ENCODE data around the gene CARM1. TPM values are rescaled to one million over a fixed set of nuclear protein-coding genes. Genes with fewer than 3 reads are reported as not detected.
"Not testable (repeated sequence)": the region's sequence is repeated elsewhere in the genome, so short reads cannot be mapped to it uniquely, and the experiment has no call there.

Gene CARM1
- total RNA-seq, 1 donor from 2014 or later: 88.0 TPM

GRCh38 chr19:10854350-10855089 lies 16.8 kb upstream of the CARM1 start:
- Mint-ChIP-seq H3K4me3 (no peak overlapping the region), H3K27ac (peak overlapping the region; percentile 12), H3K4me1 (ENCODE audit: low read depth) (no peaks in the 10 kb centered on the region), H3K27me3 (ENCODE audit: insufficient read depth) (no peaks in the 10 kb centered on the region), H3K36me3 (ENCODE audit: low read depth) (no peaks in the 10 kb centered on the region), H3K9me3 (no peaks in the 10 kb centered on the region)
- intact Hi-C loops (cut with micrococcal nuclease): no loop called here
- DNase-seq (ENCODE audit: low spot score): no peak

DNA sequence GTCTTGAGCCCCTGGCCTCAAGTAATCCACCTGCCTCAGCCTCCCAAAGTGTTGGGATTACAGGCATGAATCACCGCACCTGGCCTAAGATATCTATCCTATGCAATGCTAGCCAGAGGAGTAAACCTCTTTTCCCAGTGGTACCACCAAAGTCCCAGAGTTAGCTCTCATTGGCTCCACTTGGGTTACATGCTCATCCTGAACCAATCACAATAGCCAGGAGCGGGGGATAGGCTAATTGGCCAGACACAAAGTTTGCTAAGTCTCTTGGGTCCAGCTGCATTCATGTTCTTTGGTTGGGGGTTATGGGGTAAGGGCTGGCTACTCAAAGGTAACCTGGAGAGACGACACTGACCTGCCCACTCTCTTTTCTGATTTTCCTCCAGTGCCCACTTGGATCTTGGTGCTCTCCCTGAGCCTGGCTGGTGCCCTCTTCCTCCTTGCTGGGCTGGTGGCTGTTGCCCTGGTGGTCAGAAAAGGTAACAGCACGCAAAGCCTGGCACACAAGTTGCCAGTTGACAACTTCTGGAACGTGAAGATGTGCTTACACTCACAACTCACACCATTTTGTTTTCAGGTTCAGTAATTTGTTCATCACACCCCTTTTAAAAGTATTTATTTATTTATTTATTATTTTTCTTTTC lies 15.4 kb upstream of the CARM1 start:
- intact Hi-C loops (cut with micrococcal nuclease): no loop called here
- H3K27ac Mint-ChIP-seq: no peak overlapping the region
- H3K27me3 Mint-ChIP-seq (ENCODE audit: insufficient read depth): no peaks in the 10 kb centered on the region
- H3K36me3 Mint-ChIP-seq (ENCODE audit: low read depth): no peaks in the 10 kb centered on the region
- no peak for DNase-seq (ENCODE audit: low spot score)
- no peaks in the 10 kb centered on the region for H3K9me3 Mint-ChIP-seq
- H3K4me1 Mint-ChIP-seq (ENCODE audit: low read depth): no peaks in the 10 kb centered on the region
- H3K4me3 Mint-ChIP-seq: no peak overlapping the region

- H3K4me3 Mint-ChIP-seq; H3K27ac Mint-ChIP-seq; H3K27me3 Mint-ChIP-seq (ENCODE audit: insufficient read depth); H3K9me3 Mint-ChIP-seq; H3K4me1 Mint-ChIP-seq (ENCODE audit: low read depth); intact Hi-C loops (cut with micrococcal nuclease); DNase-seq (ENCODE audit: low spot score); H3K36me3 Mint-ChIP-seq (ENCODE audit: low read depth): not testable (repeated sequence)
Measured at GRCh38 chr19:10856899-10857298, 14.5 kb upstream of the CARM1 start.

DNA sequence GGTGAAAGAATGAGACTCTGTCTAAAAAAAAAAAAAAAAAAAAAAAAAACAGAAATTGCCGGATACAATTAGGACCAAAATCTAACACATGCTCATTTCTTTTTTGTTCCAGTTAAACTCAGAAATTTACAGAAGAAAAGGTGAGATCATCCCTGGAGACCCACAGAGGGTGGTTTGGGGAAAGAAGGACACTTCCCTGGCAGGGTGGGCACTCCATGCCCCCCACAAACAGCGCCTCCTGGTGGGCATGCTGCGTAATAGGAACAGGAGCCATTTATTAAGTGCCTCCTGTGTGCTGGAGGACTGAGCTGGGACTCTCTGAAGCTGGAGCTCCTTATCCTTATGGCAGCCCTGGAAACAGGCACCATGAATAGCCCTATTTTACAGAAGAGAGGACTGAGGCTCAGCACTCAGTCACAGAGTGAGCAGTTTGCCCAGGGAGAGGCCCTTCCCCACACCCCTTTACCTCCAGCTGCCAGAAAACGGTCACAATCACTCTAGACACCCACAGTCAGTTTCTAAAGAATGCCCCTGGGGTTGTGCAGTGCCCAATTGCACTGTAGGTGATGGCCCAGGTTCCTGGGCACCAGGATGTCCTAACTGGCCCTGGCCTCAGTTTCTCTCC lies 13.0 kb upstream of the CARM1 start:
- no peak for DNase-seq (ENCODE audit: low spot score)
- intact Hi-C loops (cut with micrococcal nuclease): no loop called here
- no peaks in the 10 kb centered on the region for H3K9me3 Mint-ChIP-seq
- H3K27ac Mint-ChIP-seq: no peak overlapping the region
- H3K4me1 Mint-ChIP-seq (ENCODE audit: low read depth): peaks cover 7% of the 10 kb centered on the region
- no peak overlapping the region for H3K4me3 Mint-ChIP-seq
- H3K36me3 Mint-ChIP-seq (ENCODE audit: low read depth): no peaks in the 10 kb centered on the region
- H3K27me3 Mint-ChIP-seq (ENCODE audit: insufficient read depth): no peaks in the 10 kb centered on the region

- DNase-seq (ENCODE audit: low spot score): no peak
- no peaks in the 10 kb centered on the region for H3K9me3 Mint-ChIP-seq
- H3K36me3 Mint-ChIP-seq (ENCODE audit: low read depth): no peaks in the 10 kb centered on the region
- peak overlapping the region; percentile 7 for H3K27ac Mint-ChIP-seq
- no peak overlapping the region for H3K4me3 Mint-ChIP-seq
- peaks cover 21% of the 10 kb centered on the region for H3K4me1 Mint-ChIP-seq (ENCODE audit: low read depth)
- no peaks in the 10 kb centered on the region for H3K27me3 Mint-ChIP-seq (ENCODE audit: insufficient read depth)
- intact Hi-C loops (cut with micrococcal nuclease): no loop called here
Measured at GRCh38 chr19:10861103-10861651, 10.2 kb upstream of the CARM1 start.

- no peak for DNase-seq (ENCODE audit: low spot score)
- no peak overlapping the region for H3K27ac Mint-ChIP-seq
- H3K4me3 Mint-ChIP-seq: no peak overlapping the region
- intact Hi-C loops (cut with micrococcal nuclease): no loop called here
- H3K27me3 Mint-ChIP-seq (ENCODE audit: insufficient read depth): no peaks in the 10 kb centered on the region
- peaks cover 21% of the 10 kb centered on the region for H3K4me1 Mint-ChIP-seq (ENCODE audit: low read depth)
- H3K36me3 Mint-ChIP-seq (ENCODE audit: low read depth): no peaks in the 10 kb centered on the region
- H3K9me3 Mint-ChIP-seq: no peaks in the 10 kb centered on the region
Measured at GRCh38 chr19:10862561-10863106, 8.7 kb upstream of the CARM1 start.

DNA sequence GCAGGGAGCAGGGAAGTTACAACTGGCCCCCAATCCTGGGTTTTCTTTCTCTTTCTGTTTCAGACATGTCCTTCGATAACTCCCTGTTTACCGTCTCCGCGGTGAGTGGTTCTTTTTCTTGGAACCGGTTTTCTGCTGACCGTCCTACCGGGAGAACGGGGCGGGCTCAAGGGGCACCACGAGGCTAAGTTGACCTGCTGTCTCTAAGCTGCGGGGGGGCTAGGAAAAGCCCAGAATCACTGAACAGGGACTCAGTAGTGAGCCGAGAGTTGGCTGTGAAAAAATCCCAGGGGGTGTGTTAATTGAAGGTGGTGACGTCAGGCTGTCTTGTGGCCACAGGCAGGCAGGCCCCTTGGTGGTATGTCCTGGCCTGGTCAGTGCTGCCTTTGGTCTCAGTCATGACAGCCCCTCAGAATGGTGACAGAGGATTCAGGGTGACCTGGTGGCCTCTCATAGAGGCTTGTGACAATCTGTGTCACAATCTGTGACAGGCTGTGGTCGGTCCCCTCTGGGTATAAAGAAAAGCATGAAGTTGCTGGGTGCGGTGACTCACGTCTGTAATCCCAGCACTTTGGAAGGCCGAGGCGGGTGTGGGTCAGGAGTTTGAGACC lies 8.1 kb upstream of the CARM1 start:
- peak overlapping the region; percentile 40 for H3K27ac Mint-ChIP-seq
- no peak for DNase-seq (ENCODE audit: low spot score)
- no peaks in the 10 kb centered on the region for H3K27me3 Mint-ChIP-seq (ENCODE audit: insufficient read depth)
- no peaks in the 10 kb centered on the region for H3K9me3 Mint-ChIP-seq
- peaks cover 27% of the 10 kb centered on the region for H3K4me1 Mint-ChIP-seq (ENCODE audit: low read depth)
- peaks cover 2% of the 10 kb centered on the region for H3K36me3 Mint-ChIP-seq (ENCODE audit: low read depth)
- no peak overlapping the region for H3K4me3 Mint-ChIP-seq
- intact Hi-C loops (cut with micrococcal nuclease): no loop called here

GRCh38 chr19:10864538-10864899 lies 6.8 kb upstream of the CARM1 start:
- Mint-ChIP-seq H3K4me3 (no peak overlapping the region), H3K36me3 (ENCODE audit: low read depth) (peaks cover 3% of the 10 kb centered on the region), H3K4me1 (ENCODE audit: low read depth) (peaks cover 30% of the 10 kb centered on the region), H3K9me3 (no peaks in the 10 kb centered on the region), H3K27me3 (ENCODE audit: insufficient read depth) (no peaks in the 10 kb centered on the region), H3K27ac (peak overlapping the region; percentile 46)
- intact Hi-C loops (cut with micrococcal nuclease): loop anchor here (1.0 kb wide), 3 partner anchors 28 to 147 kb away; partner anchors contain the start of gene TMED1
- peak; percentile 68 for DNase-seq (ENCODE audit: low spot score)

- intact Hi-C loops (cut with micrococcal nuclease): no loop called here
- peaks cover 38% of the 10 kb centered on the region for H3K4me1 Mint-ChIP-seq (ENCODE audit: low read depth)
- no peak for DNase-seq (ENCODE audit: low spot score)
- no peaks in the 10 kb centered on the region for H3K9me3 Mint-ChIP-seq
- H3K4me3 Mint-ChIP-seq: no peak overlapping the region
- no peak overlapping the region for H3K27ac Mint-ChIP-seq
- peaks cover 3% of the 10 kb centered on the region for H3K36me3 Mint-ChIP-seq (ENCODE audit: low read depth)
- no peaks in the 10 kb centered on the region for H3K27me3 Mint-ChIP-seq (ENCODE audit: insufficient read depth)
Measured at GRCh38 chr19:10866495-10866894, 4.9 kb upstream of the CARM1 start.

DNA sequence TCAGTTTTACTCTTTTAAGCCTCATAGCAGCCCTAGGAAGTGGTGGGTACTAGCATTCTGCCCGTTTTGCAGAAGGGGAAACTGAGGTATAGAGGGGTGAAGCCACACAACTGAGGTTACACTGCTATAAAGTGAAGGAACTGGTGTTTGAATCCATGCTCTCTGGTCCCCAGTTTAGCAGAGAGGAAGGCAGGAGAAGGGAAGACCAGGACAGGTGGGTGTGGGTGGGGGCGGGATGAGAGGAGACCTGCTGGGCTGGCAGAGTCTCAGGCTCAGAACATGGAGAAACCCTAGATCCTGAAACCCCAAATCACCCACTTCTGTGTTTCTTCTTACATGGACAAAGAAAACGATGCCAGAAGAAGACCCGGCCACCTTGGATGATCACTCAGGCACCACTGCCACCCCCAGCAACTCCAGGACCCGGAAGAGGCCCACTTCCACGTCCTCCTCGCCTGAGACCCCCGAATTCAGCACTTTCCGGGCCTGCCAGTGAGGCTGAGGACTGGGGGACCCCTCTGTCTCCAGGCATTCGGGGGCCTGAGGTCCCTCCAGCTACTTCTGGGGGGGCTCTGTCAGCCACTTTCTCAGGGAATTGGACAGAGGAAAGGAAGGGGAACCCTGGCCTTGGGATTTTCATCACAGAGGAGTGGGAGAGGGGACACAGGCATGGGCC lies 2.3 kb upstream of the CARM1 start:
- peaks cover 35% of the 10 kb centered on the region for H3K4me1 Mint-ChIP-seq (ENCODE audit: low read depth)
- no peak overlapping the region for H3K4me3 Mint-ChIP-seq
- no peaks in the 10 kb centered on the region for H3K27me3 Mint-ChIP-seq (ENCODE audit: insufficient read depth)
- DNase-seq (ENCODE audit: low spot score): no peak
- intact Hi-C loops (cut with micrococcal nuclease): no loop called here
- H3K36me3 Mint-ChIP-seq (ENCODE audit: low read depth): peaks cover 8% of the 10 kb centered on the region
- H3K27ac Mint-ChIP-seq: no peak overlapping the region
- no peaks in the 10 kb centered on the region for H3K9me3 Mint-ChIP-seq

- Mint-ChIP-seq H3K4me3 (peak overlapping the region; percentile 81), H3K4me1 (ENCODE audit: low read depth) (peaks cover 34% of the 10 kb centered on the region), H3K27ac (peak overlapping the region; percentile 93)
- not testable (repeated sequence) for H3K27me3 Mint-ChIP-seq (ENCODE audit: insufficient read depth); DNase-seq (ENCODE audit: low spot score); H3K9me3 Mint-ChIP-seq; H3K36me3 Mint-ChIP-seq (ENCODE audit: low read depth)
- intact Hi-C loops (cut with micrococcal nuclease): loop anchor here (2.0 kb wide), 1 partner anchor 215 kb away; the partner anchor contains the start of gene ILF3
Measured at GRCh38 chr19:10869872-10870311, 1.5 kb upstream of the CARM1 start.

- peaks cover 10% of the 10 kb centered on the region for H3K36me3 Mint-ChIP-seq (ENCODE audit: low read depth)
- intact Hi-C loops (cut with micrococcal nuclease): loop anchor here (2.0 kb wide), 1 partner anchor 216 kb away; the partner anchor contains the start of gene ILF3
Measured at GRCh38 chr19:10870501-10870954, 825 bp upstream of the CARM1 start.

More at GRCh38 chr19:10870501-10870954, 825 bp upstream of the CARM1 start:
- Mint-ChIP-seq H3K4me1 (ENCODE audit: low read depth) (peaks cover 37% of the 10 kb centered on the region), H3K27ac (peak overlapping the region; percentile 93), H3K9me3 (no peaks in the 10 kb centered on the region), H3K27me3 (ENCODE audit: insufficient read depth) (no peaks in the 10 kb centered on the region), H3K4me3 (peak overlapping the region; percentile 81)
- no peak for DNase-seq (ENCODE audit: low spot score)

Measured in activated T-helper 1 cell treated with anti-CD3 and anti-CD28 coated beads, Interleukin-12 subunit alpha, Interleukin-12 subunit beta, Interleukin-2, Interleukin-4 antibody, amounts not matched to agents 30 ng/mL and 10 ng/mL and 1 ng/mL, durations not matched to agents 14 hours and 24 hours and 36 hours (primary cell).